OCI-LY7 (cell line): Measurements from ENCODE around the gene AFF3. TPM values are rescaled to one million over a fixed set of nuclear protein-coding genes. Genes with fewer than 3 reads are reported as not detected.

Experiments
- BruUV-seq: library from RNA; stranded (reverse); fragments of 400-500 nt; replicated peaks from 2 replicates; lab custom pipeline; 2021; lab: Mats Ljungman, UMichigan
- CTCF ChIA-PET: fragments of 300-600 bp; sonication (Branson Sonifier 250); formaldehyde crosslinking; loops from one replicate; lab custom pipeline; 2022; ENCODE audit warnings: antibody characterized with exemption; ENCODE audit not compliant: unreplicated experiment; lab: Charles Lee
- POLR2A ChIA-PET: fragments of 300-600 bp; sonication (Branson Sonifier 250); formaldehyde crosslinking; loops from one replicate; lab custom pipeline; 2022; ENCODE audit warnings: antibody characterized with exemption; lab: Charles Lee
- DNase-seq: peaks from one replicate; pipeline ENCODE4 v3.0.0-alpha.2; 2015; ENCODE audit warnings: low spot score
- H2AFZ ChIP-seq: fragments of 200-600 bp; sonication (generic), shearing (Covaris generic); 2 replicates; pipeline ENCODE4 v1.6.1; 2014; ENCODE audit warnings: mild to moderate bottlenecking, antibody characterized with exemption, low read length, moderate library complexity
- H3K27ac ChIP-seq: fragments of 200-600 bp; sonication (generic); 2 replicates; pipeline ENCODE4 v1.5.1; 2014; ENCODE audit warnings: mixed run types, low read depth, mild to moderate bottlenecking, moderate library complexity, low read length, inconsistent platforms; ENCODE audit not compliant: poor library complexity, severe bottlenecking
- H3K36me3 ChIP-seq: fragments of 200-600 bp; sonication (generic); 2 replicates; pipeline ENCODE4 v1.6.1; 2014; ENCODE audit warnings: mild to moderate bottlenecking, antibody characterized with exemption, low read length, moderate library complexity, mixed read lengths; ENCODE audit not compliant: insufficient read depth
- H3K4me1 ChIP-seq: fragments of 200-600 bp; sonication (generic); 2 replicates; pipeline ENCODE4 v1.5.1; 2014; ENCODE audit warnings: mild to moderate bottlenecking, low read length; ENCODE audit not compliant: insufficient read depth, poor library complexity, severe bottlenecking
- H3K4me2 ChIP-seq: fragments of 200-600 bp; sonication (generic); 2 replicates; pipeline ENCODE4 v1.6.1; 2014; ENCODE audit warnings: mild to moderate bottlenecking, low read length
- H3K4me3 ChIP-seq: fragments of 200-600 bp; sonication (generic); 2 replicates; pipeline ENCODE4 v1.5.1; 2014; ENCODE audit warnings: mild to moderate bottlenecking, low read depth, low read length; ENCODE audit not compliant: poor library complexity, severe bottlenecking
- H3K79me2 ChIP-seq: fragments of 200-600 bp; sonication (generic); 2 replicates; pipeline ENCODE4 v1.6.1; 2016; ENCODE audit warnings: low read depth, mild to moderate bottlenecking, low read length, moderate library complexity, mixed read lengths; ENCODE audit not compliant: insufficient read depth
- H3K9me2 ChIP-seq: fragments of 200-600 bp; sonication (generic); 2 replicates; pipeline ENCODE4 v1.6.1; 2016; ENCODE audit warnings: mild to moderate bottlenecking, low read length, mixed read lengths; ENCODE audit not compliant: insufficient read depth
- H3K9me3 ChIP-seq: fragments of 200-600 bp; sonication (generic); 2 replicates; pipeline ENCODE4 v1.6.1; 2014; ENCODE audit warnings: mild to moderate bottlenecking, mixed run types, low read length, mixed read lengths
- H4K20me1 ChIP-seq: fragments of 200-600 bp; sonication (generic); 2 replicates; pipeline ENCODE4 v1.6.1; 2014; ENCODE audit warnings: mild to moderate bottlenecking, antibody characterized with exemption, low read length, moderate library complexity, mixed read lengths; ENCODE audit not compliant: insufficient read depth
- CTCF ChIP-seq: fragments of 200-600 bp; sonication (generic); conservative IDR thresholded peaks from 2 replicates; pipeline ENCODE4 v1.5.1; 2014; ENCODE audit warnings: mild to moderate bottlenecking, antibody characterized with exemption, low read length, moderate library complexity, mixed read lengths
- EZH2phosphoT487 ChIP-seq: fragments of 200-600 bp; sonication (generic); IDR thresholded peaks from 2 replicates; pipeline ENCODE4 v1.6.1; 2018; ENCODE audit warnings: low read depth, borderline replicate concordance, mild to moderate bottlenecking, mixed run types, antibody characterized with exemption, low read length, moderate library complexity, mixed read lengths
- intact Hi-C: fragments of 100-400 bp; cut with micrococcal nuclease; formaldehyde crosslinking; loops from one replicate; pipeline ENCODE4 v1.10.0; 2022; ENCODE audit not compliant: unreplicated experiment
- total RNA-seq, 2 experiments: library from RNA; depleted of rRNA in 1 of 2; stranded (reverse); fragments of >200 nt in 1 of 2; shearing (Covaris generic) in 1 of 2; gene quantifications; 2 replicates each; pipeline ENCODE4 v1.2.3, GENCODE V29; 2014 to 2022

AFF3 gene
- total RNA-seq, 2 experiments from 2014 or later = 131 to 133 TPM

- Histone ChIP-seq H3K9me2 (no peaks in the 10 kb centered on the region), H3K4me1 (peaks cover 3% of the 10 kb centered on the region), H3K27ac (no peak overlapping the region), H3K4me2 (no peak overlapping the region), H4K20me1 (no peaks in the 10 kb centered on the region), H3K79me2 (no peaks in the 10 kb centered on the region), H3K36me3 (peaks cover 70% of the 10 kb centered on the region), H3K9me3 (peaks cover 9% of the 10 kb centered on the region; the same call in 1 of the 2 replicates), H3K4me3 (no peak overlapping the region), H2AFZ (no peak overlapping the region)
- no TSS peak for BruUV-seq
- ChIA-PET POLR2A (no interaction called here), CTCF (no interaction called here)
- no peak for TF ChIP-seq CTCF
- no peak for TF ChIP-seq EZH2phosphoT487
- no peak for DNase-seq
- intact Hi-C loops = no loop called here
These were observed 188.6 kb downstream of the AFF3 start for GRCh38 chr2:99953750-99954149.

- H3K79me2 ChIP-seq = no peaks in the 10 kb centered on the region
- BruUV-seq = no TSS peak
These were observed 192.4 kb downstream of the AFF3 start for GRCh38 chr2:99949963-99950362.

More at GRCh38 chr2:99949963-99950362, 192.4 kb downstream of the AFF3 start:
- no peak for DNase-seq
- Histone ChIP-seq H2AFZ (no peak overlapping the region), H4K20me1 (no peaks in the 10 kb centered on the region), H3K4me3 (no peak overlapping the region), H3K4me1 (no peaks in the 10 kb centered on the region), H3K27ac (no peak overlapping the region), H3K4me2 (no peak overlapping the region), H3K9me3 (no peaks in the 10 kb centered on the region), H3K36me3 (peaks cover 61% of the 10 kb centered on the region), H3K9me2 (no peaks in the 10 kb centered on the region)
- intact Hi-C loops = no loop called here
- CTCF ChIA-PET = no interaction called here
- TF ChIP-seq EZH2phosphoT487 (no peak), CTCF (no peak)
- POLR2A ChIA-PET = no interaction called here
